ENCODE results near the gene UBAC2.

DNA sequence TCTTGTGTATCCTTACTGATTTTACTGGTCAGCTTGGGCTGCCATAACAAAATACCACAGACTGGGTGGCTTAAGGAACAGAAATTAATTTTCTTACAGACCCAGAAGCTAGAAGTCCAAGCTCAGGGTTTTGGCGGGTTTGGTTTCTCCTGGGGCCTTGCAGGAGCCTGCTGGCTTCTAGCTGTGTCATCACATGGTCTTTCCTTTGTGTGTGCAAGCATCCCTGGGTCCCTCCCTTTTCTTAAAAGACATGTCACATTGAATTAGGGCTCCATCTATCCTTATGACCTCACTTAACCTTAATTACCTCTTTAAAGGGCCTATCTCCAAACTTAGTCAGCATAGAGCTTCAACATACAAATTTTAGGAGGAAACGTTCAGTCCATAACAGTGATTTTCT lies 23.4 kb downstream of the UBAC2 start:
- TF ChIP-seq EZH2 (IDR thresholded peaks at IDR 0.05; ENCODE audit: borderline replicate concordance, low read length) = no peak
- TF ChIP-seq, protein P1, sequence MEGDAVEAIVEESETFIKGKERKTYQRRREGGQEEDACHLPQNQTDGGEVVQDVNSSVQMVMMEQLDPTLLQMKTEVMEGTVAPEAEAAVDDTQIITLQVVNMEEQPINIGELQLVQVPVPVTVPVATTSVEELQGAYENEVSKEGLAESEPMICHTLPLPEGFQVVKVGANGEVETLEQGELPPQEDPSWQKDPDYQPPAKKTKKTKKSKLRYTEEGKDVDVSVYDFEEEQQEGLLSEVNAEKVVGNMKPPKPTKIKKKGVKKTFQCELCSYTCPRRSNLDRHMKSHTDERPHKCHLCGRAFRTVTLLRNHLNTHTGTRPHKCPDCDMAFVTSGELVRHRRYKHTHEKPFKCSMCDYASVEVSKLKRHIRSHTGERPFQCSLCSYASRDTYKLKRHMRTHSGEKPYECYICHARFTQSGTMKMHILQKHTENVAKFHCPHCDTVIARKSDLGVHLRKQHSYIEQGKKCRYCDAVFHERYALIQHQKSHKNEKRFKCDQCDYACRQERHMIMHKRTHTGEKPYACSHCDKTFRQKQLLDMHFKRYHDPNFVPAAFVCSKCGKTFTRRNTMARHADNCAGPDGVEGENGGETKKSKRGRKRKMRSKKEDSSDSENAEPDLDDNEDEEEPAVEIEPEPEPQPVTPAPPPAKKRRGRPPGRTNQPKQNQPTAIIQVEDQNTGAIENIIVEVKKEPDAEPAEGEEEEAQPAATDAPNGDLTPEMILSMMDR (IDR thresholded peaks at IDR 0.05; ENCODE audit: low read length) = no peak

Data from OCI-LY1 (cell line).